HG03103 (cell line): ENCODE measurements around the gene PIP5KL1.

Experiments
- ATAC-seq: cut with Tn5 transposase; IDR thresholded peaks from one replicate; pipeline ENCODE4 v1.9.1; 2021; ENCODE audit warnings: low read depth; ENCODE audit not compliant: unreplicated experiment

The PIP5KL1 gene

GRCh38 chr9:127876026-127876763, 54.4 kb downstream of the PIP5KL1 start:
- ATAC-seq, result no peak

- no peak for ATAC-seq
These were observed 55.1 kb downstream of the PIP5KL1 start for GRCh38 chr9:127875306-127875966.

GRCh38 chr9:127874301-127875221, 56.0 kb downstream of the PIP5KL1 start:
- no peak for ATAC-seq

GRCh38 chr9:127873886-127874285, 56.7 kb downstream of the PIP5KL1 start:
- ATAC-seq, result no peak

- ATAC-seq, result no peak
These were observed 57.3 kb downstream of the PIP5KL1 start for GRCh38 chr9:127873223-127873691.

- ATAC-seq, result no peak
These were observed 58.0 kb downstream of the PIP5KL1 start for GRCh38 chr9:127872369-127873222.

GRCh38 chr9:127871531-127871930, 59.0 kb downstream of the PIP5KL1 start:
- no peak for ATAC-seq

GRCh38 chr9:127870887-127871286, 59.7 kb downstream of the PIP5KL1 start:
- no peak for ATAC-seq
